GM18507 (cell line): Measurements from ENCODE around the gene WBP2.

Source experiments
- DNase-seq: peaks from one replicate; pipeline ENCODE4 v3.0.0; 2011; ENCODE audit warnings: low read depth; ENCODE audit not compliant: insufficient read length; ENCODE audit errors: extremely low spot score
- FAIRE-seq: peaks from 2 replicates; lab custom pipeline; 2011; peaks lifted over from hg19 to GRCh38; lab: Jason Lieb, UNC

Gene WBP2

DNA sequence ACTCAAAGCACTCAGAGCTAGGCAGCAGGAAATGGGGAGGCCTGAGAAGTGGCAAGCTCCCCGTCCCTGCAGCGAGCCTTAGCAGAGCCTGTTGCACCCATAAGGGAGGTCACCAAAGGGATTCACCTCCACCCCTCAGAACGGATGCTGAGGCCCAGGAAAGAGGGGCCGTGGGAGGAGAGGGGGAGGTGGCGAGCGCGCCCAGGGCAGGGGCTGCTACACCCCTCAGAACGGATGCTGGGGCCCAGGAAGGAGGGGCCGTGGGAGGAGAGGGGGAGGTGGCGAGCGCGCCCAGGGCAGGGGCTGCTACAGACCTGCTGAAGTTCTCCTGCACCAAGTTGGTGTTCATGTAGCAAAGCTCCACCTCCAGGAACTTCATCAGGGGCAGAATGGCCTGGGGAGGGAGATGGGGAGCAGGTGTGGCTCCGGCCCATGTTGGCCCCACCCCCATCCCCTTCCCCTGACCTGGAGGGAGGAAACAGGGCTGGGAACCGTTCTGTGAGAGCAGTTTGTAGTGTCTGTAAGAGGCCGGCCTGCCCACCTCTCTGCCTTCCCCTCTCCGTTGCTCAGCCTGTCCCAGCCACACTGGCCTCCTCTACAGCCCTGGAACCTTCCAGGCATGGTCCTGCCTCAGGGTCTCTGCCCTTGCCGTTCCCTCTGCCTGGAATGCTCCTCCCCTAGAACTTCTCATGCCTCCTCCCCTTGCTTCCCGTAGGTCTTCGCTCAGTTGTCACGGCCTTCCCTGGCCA lies 22.3 kb downstream of the WBP2 start:
- FAIRE-seq, result no peak

GRCh38 chr17:75832164-75832651 lies 22.9 kb downstream of the WBP2 start:
- FAIRE-seq (no peak), DNase-seq (no peak)

More for the DNA sequence above, 22.3 kb downstream of the WBP2 start:
- DNase-seq, result no peak

- FAIRE-seq (no peak), DNase-seq (no peak)
Measured at GRCh38 chr17:75831032-75831571, 24.0 kb downstream of the WBP2 start.

GRCh38 chr17:75830164-75831031 lies 24.7 kb downstream of the WBP2 start:
- no peak for DNase-seq
- FAIRE-seq, result no peak

DNA sequence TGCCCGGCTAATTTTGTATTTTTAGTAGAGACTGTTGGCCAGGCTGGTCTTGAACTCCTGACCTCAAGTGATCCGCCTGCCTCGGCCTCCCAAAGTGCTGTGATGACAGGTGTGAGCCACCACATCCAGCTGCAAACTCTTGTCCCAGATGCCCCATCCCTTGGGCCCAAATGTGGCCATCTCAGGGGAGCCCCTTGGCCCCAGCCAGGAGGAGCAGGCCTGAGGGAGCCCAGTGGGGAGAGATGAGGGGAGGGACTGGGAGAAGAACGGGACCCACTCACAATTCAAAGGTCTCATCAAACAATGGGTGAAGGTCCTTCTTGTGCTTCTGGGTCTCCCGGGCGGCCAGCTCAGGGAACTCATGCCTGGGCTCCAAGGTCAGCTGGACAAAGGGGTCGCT lies 25.4 kb downstream of the WBP2 start:
- DNase-seq (no peak), FAIRE-seq (no peak)

- DNase-seq (no peak), FAIRE-seq (no peak)
Measured at GRCh38 chr17:75828741-75829140, 26.4 kb downstream of the WBP2 start.

- FAIRE-seq, result no peak
Measured at GRCh38 chr17:75828076-75828400, 27.1 kb downstream of the WBP2 start.

DNA sequence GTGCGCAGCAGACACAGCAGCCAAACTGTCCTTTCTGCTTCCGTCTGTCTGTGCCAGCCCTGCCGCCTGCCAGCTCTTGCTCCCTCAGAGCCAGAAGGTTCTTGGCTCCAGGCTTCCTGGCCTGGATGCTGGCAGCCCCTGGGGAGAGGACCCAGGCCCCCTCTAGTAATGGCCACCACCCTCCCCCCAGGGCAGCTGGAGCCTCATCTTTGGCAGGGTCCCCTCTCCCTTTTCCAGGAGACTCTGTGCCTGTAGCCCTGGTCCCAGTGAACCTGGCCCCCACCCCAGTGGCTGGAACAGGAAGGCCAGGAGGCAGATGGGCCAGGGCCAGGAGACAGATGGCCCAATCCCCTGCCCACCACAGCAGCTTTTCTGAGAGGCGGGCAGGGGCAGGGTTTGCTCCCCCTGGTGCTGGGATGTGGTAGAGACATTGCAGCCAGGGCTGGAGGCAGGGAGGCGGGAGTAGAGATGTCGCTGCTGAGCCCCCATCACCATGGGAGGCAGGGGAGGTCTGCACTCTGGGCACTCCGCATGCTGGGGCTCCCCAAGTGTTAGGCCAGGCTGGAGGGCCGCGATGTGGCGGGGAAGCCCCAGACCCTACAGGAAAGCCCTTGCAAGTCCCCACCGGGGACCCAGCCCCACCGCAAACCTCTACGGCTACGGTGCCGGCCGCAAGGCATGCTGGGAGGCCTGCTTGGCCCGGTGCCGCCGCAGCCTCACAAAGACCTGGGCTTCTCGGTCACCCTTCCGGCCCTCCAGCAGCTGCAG lies 27.6 kb downstream of the WBP2 start:
- FAIRE-seq, result peak; percentile 65
- DNase-seq, result peak; percentile 67

More at GRCh38 chr17:75828076-75828400, 27.1 kb downstream of the WBP2 start:
- DNase-seq, result no peak

DNA sequence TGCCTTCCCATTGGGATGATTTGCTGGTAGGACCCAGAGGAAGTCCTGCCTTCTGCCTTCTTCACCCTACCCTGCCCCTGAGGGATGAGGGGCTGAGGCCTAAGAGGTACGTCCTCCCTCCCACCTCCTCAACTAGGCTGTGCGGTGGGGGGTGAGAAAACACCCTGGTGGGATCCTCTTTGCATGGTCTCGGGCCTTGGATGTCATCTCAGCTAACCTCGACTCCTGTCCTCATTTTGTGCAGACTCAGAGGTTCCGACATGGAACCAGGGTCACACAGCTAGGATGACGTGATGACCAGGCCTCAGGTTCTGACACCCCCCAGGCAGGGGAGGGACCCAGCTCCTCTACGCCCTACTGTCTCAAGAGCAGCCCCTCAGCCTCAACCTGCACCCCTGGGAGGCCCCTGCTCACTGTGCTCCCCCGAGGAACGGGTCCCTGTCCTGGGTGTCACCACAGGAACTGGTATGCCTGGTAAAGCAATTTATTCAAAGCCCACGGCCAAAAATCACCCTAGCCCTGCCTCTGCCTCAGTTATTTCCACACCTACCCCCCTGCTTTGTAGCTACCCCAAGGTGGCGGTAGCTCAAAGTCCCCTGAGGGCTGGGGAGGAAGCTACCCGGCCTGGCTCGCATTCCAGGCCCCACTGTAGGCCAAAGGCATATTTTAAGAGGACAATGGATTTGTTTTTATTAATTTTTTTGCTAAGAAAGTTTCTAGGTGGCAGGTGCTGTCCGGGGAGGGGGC lies 28.4 kb downstream of the WBP2 start:
- FAIRE-seq, result no peak
- DNase-seq, result no peak

- DNase-seq (no peak), FAIRE-seq (no peak)
Measured at GRCh38 chr17:75825748-75826370, 29.3 kb downstream of the WBP2 start.

DNA sequence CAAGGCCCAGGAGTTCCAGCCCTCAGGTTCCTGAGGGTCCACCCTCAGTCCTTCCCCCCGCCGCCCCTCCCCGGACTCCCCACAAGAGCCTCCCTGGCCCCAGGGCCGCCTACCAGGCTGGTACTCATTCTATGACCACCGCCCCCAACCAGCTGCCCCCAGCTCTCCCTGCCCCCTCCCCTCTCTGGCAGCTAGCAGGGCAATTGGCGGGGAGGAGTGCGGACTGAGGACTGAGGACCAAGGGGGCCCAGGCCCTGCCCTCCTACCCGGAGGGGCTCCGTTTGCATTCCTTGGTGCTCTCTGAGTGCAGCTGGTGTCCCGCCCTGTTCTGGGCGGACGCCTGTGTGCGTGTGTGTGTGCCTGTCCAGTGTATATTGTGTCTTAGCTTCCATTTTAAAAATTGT lies 30.0 kb downstream of the WBP2 start:
- no peak for FAIRE-seq

GRCh38 chr17:75824666-75825065 lies 30.5 kb downstream of the WBP2 start:
- no peak for DNase-seq
- no peak for FAIRE-seq

More for the DNA sequence above, 30.0 kb downstream of the WBP2 start:
- DNase-seq, result no peak

DNA sequence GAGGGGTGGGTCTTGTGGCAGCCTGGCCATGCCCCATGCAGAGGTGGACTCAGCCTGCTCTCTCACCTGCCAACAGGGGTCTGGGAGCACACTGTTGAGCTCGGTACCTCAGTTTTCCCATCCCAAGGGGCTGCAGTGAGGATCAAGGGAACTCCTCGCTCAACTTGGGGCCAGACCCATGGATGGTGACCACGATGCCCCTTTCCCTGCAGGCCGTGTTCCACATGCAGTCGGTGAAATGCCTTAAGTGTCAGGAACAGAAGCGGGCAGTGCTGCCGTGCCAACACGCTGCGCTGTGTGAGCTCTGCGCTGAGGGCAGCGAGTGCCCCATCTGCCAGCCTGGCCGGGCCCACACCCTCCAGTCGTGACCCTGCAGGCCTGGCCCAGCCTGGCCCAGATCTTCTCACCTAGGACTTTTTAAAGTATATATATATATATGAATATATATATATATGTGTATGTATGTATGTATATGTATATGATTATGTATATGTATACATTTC lies 31.0 kb downstream of the WBP2 start:
- FAIRE-seq (no peak), DNase-seq (no peak)

DNA sequence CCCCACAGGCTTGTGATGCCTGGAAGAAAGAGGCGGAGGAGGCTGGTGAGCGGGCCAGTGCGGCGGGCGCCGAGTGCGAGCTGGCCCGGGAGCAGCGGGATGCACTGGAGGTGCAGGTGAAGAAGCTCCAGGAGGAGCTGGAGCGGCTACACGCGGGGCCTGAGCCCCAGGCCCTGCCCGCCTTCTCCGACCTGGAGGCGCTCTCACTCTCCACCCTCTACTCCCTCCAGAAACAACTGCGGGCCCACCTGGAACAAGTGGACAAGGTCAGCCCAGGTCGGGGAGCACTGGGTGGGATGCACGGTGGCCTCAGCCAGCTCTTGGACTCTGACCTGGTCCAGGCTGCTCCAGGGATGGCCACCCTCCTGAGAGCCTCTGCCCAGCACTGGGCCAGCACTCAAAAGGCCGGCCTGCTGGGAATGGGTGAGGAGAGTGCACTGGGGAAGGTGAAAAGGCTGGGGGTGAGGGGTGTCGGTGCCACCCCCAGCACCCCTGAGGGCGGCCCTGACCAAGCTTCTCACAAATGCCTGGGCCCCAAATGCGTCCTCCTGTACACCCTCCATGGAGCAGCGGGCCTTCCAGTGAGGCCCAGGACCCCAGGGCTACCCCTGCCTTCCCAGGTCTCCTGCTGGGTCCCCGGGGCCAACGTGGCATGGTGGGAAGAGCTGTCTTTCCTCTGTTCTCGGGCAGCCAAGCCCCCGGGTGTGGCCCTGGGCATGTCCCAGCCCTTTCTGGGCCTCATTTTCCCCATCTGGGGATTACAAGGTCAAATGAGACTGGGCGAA lies 31.7 kb downstream of the WBP2 start:
- no peak for FAIRE-seq
- no peak for DNase-seq

GRCh38 chr17:75822800-75823166 lies 32.4 kb downstream of the WBP2 start:
- no peak for DNase-seq
- FAIRE-seq, result no peak

- FAIRE-seq, result no peak
- DNase-seq, result no peak
Measured at GRCh38 chr17:75822119-75822799, 32.9 kb downstream of the WBP2 start.

DNA sequence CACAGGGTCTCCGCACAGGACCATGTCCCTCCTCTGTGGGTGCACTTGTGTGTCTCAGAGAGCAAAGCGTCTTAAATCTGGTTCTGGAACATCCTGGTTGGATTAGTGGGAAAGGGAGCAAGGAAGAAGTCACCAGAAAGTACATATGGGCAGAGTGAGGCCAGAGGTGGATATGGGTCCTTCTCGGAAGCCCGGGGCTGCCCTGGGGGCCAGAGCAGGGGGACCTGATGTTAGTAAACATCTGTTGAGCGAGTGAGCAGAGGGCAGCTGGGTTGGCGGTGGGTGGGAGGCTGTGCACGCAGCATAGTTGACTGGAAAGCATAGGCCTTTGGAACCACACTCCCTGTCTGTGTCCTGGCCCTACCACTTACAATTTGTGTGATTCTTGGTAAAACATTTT lies 33.6 kb downstream of the WBP2 start:
- DNase-seq, result no peak
- FAIRE-seq, result no peak
